Choroid plexus epithelial cell (primary cell): ENCODE results near the gene PCDHGB5.

Source experiments
- DNase-seq: peaks from one replicate; pipeline ENCODE4 v3.0.0-alpha.2; 2010; ENCODE audit warnings: low read depth
- H3K4me3 ChIP-seq: 2 replicates; pipeline ENCODE4 v1.5.1; 2011; ENCODE audit warnings: low read depth, mild to moderate bottlenecking, control low read depth, low read length, moderate library complexity
- CTCF ChIP-seq: conservative IDR thresholded peaks from 2 replicates; pipeline ENCODE4 v1.5.1; 2011; ENCODE audit warnings: low read depth, mild to moderate bottlenecking, control low read depth, inconsistent platforms, low read length, moderate library complexity

Gene PCDHGB5

GRCh38 chr5:141356950-141357349 is 40.8 kb upstream of the PCDHGB5 start:
- no peak for TF ChIP-seq CTCF
- no peak overlapping the region for H3K4me3 ChIP-seq
- no peak for DNase-seq

GRCh38 chr5:141359790-141360426 is 37.8 kb upstream of the PCDHGB5 start, which contains the start of gene PCDHGB2:
Gene PCDHGB2 (plus strand): TSS chr5:141359994. CDS start chr5:141360136, 142 bp downstream.
- DNase-seq: peak; percentile 40
- peak within 1 kb of the TSS; percentile 32 for H3K4me3 ChIP-seq
- TF ChIP-seq CTCF: peak; percentile 34

GRCh38 chr5:141360685-141361084 is 37.1 kb upstream of the PCDHGB5 start:
- no peak for DNase-seq
- no peak overlapping the region for H3K4me3 ChIP-seq
- no peak for TF ChIP-seq CTCF

GRCh38 chr5:141362719-141363118 is 35.0 kb upstream of the PCDHGB5 start:
- H3K4me3 ChIP-seq: no peak overlapping the region
- TF ChIP-seq CTCF: no peak
- no peak for DNase-seq

- no peak for DNase-seq
- H3K4me3 ChIP-seq: no peak within 1 kb of the TSS
These were observed 33.6 kb upstream of the PCDHGB5 start, which contains the start of gene PCDHGA5 for GRCh38 chr5:141363952-141364660. Gene PCDHGA5 (plus strand): TSS chr5:141364162. CDS start chr5:141364331, 169 bp downstream.

More at GRCh38 chr5:141363952-141364660, 33.6 kb upstream of the PCDHGB5 start, which contains the start of gene PCDHGA5:
- TF ChIP-seq CTCF: peak; percentile 4
